HFFc6 (cell line): ENCODE results near the gene THRB. TPM values are rescaled to one million over a fixed set of nuclear protein-coding genes. Genes with fewer than 3 reads are reported as not detected.

Experiments
- DNase-seq: peaks from one replicate; pipeline ENCODE4 v3.0.0-alpha.2; 2018
- H3K27ac Mint-ChIP-seq: 2 replicates; pipeline ENCODE4 v1.8.0; 2020; ENCODE audit warnings: mild to moderate bottlenecking, mixed read lengths
- H3K27me3 Mint-ChIP-seq: 2 replicates; pipeline ENCODE4 v1.8.0; 2021; ENCODE audit warnings: mild to moderate bottlenecking, moderate library complexity, mixed read lengths; ENCODE audit not compliant: insufficient read depth
- H3K36me3 Mint-ChIP-seq: 2 replicates; pipeline ENCODE4 v1.8.0; 2021; ENCODE audit warnings: low read depth, mixed read lengths
- H3K4me1 Mint-ChIP-seq: 2 replicates; pipeline ENCODE4 v1.8.0; 2020; ENCODE audit warnings: low read depth, mixed read lengths
- H3K4me3 Mint-ChIP-seq: 2 replicates; pipeline ENCODE4 v1.8.0; 2020; ENCODE audit warnings: mild to moderate bottlenecking, moderate library complexity, mixed read lengths
- H3K9me3 Mint-ChIP-seq: 2 replicates; pipeline ENCODE4 v1.8.0; 2020; ENCODE audit warnings: mild to moderate bottlenecking, mixed read lengths
- CTCF ChIP-seq: fragments of 200-600 bp; sonication (generic); IDR thresholded peaks from 2 replicates; pipeline ENCODE4 v1.5.0; 2021; ENCODE audit warnings: antibody characterized with exemption, mild to moderate bottlenecking
- total RNA-seq, 6 experiments: library from RNA; stranded (reverse); fragmentation: NEBNext Ultra II Directional; extraction: Animal tissue kit (Norgen Biotek cat#: 25700); gene quantifications; 2 replicates in 1 of 6; 3 replicates in 5 of 6; pipeline ENCODE4 v1.2.3, GENCODE V29; 2021

THRB gene
- total RNA-seq, 6 experiments from 2014 or later: not detected

GRCh38 chr3:24272875-24273274, 221.8 kb downstream of the THRB start:
- Mint-ChIP-seq H3K4me3 (no peak overlapping the region), H3K36me3 (no peaks in the 10 kb centered on the region), H3K27ac (no peak overlapping the region), H3K27me3 (peaks cover 1% of the 10 kb centered on the region; the same call in 1 of the 2 replicates), H3K9me3 (no peaks in the 10 kb centered on the region), H3K4me1 (no peaks in the 10 kb centered on the region)
- no peak for TF ChIP-seq CTCF
- no peak for DNase-seq

GRCh38 chr3:24272408-24272807, 222.2 kb downstream of the THRB start:
- no peak for TF ChIP-seq CTCF
- no peaks in the 10 kb centered on the region for H3K36me3 Mint-ChIP-seq
- no peak overlapping the region for H3K27ac Mint-ChIP-seq
- no peaks in the 10 kb centered on the region for H3K4me1 Mint-ChIP-seq
- H3K9me3 Mint-ChIP-seq: no peaks in the 10 kb centered on the region
- no peak for DNase-seq
- peaks cover 1% of the 10 kb centered on the region; the same call in 1 of the 2 replicates for H3K27me3 Mint-ChIP-seq
- H3K4me3 Mint-ChIP-seq: no peak overlapping the region

DNA sequence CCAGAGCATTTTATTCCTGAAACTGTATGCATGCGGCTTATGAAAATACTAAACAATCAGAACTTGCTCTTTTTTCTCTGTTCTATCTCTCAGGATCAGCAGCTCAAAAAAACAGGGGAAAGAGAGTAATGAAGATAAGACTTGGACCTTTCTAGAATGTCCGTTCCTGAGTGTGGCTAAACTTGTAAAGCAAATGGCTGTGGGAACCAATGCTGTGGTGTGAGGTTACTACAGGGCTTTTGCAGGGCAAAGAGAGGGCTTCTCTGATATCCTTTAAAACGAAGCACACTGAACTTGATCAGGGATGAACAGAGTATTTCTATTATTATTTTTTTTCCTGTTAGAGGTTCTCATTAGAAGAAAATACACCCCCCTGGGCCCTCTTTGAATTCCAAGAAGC, 223.4 kb downstream of the THRB start:
- Mint-ChIP-seq H3K4me1 (no peaks in the 10 kb centered on the region), H3K36me3 (no peaks in the 10 kb centered on the region), H3K9me3 (no peaks in the 10 kb centered on the region), H3K27me3 (peaks cover 1% of the 10 kb centered on the region; the same call in 1 of the 2 replicates), H3K4me3 (no peak overlapping the region), H3K27ac (no peak overlapping the region)
- no peak for TF ChIP-seq CTCF
- DNase-seq: no peak

DNA sequence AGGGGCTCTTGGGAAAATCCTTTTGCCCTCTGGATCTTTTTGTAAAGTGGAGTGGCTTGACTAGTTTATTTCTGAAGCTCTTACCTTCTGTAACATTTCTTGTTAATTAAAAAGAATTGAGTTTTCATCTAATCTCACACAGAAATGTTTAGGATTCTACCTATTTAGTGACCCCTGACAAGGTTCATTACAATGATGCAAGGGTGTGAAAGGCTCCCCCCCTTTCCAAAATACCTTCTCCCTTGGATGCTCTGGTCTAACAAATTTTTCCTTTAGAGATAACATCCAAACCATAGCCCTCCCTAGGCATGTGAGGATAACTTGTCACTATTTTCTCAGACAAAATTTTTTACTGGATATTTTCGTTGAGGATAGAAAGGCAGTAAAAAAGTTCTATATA, 223.9 kb downstream of the THRB start:
- DNase-seq: no peak

DNA sequence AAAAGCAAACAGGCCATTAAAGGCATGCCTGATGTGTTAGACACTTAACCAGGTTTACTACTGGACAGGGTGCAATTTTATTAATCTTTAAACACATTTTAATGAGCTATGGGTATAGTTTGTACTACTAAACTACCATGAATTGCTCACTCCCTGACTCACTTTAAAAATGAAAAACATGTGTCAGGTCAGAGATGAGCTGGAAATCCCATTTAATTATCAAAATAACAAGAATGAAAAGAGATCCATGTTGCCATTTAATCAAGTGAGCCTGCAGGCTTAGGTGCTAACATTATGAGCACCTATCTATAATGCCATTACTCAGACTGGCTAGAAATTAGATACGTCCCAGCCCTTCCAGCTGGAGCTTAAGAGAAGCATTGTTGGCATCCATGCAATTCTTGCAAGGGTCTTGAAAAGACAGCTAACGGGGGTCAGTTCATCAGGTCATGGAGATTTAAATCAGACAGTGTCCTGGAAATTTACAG, 224.4 kb downstream of the THRB start:
- H3K36me3 Mint-ChIP-seq: no peaks in the 10 kb centered on the region
- no peak for DNase-seq
- no peak overlapping the region for H3K4me3 Mint-ChIP-seq
- H3K9me3 Mint-ChIP-seq: no peaks in the 10 kb centered on the region
- H3K4me1 Mint-ChIP-seq: no peaks in the 10 kb centered on the region
- H3K27ac Mint-ChIP-seq: no peak overlapping the region
- H3K27me3 Mint-ChIP-seq: peaks cover 1% of the 10 kb centered on the region; the same call in 1 of the 2 replicates
- TF ChIP-seq CTCF: no peak

More for the DNA sequence above, 223.9 kb downstream of the THRB start:
- TF ChIP-seq CTCF: no peak
- Mint-ChIP-seq H3K27me3 (peaks cover 1% of the 10 kb centered on the region; the same call in 1 of the 2 replicates), H3K36me3 (no peaks in the 10 kb centered on the region), H3K9me3 (no peaks in the 10 kb centered on the region), H3K4me3 (no peak overlapping the region), H3K4me1 (no peaks in the 10 kb centered on the region), H3K27ac (no peak overlapping the region)

DNA sequence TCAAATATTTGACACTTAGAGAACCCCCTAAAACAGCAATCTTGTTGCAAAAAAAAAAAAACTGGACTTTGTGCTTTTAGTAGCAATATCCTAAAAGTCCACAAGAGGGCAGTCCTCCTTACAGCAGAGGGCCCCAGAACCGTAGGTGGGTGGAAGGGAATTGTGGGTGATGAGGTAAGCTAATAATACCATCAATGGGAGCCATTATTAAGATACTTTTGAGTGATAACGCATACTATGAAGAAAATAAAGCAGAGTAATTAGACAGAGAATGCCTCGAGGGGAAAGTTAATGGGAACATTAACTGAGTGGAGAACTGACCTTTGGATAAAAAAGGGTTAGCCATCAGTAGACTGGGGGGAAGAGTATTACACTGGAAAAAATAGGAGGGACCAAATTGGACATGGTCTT, 229.9 kb downstream of the THRB start:
- H3K36me3 Mint-ChIP-seq: no peaks in the 10 kb centered on the region
- TF ChIP-seq CTCF: peak; percentile 89
- H3K27ac Mint-ChIP-seq: no peak overlapping the region
- H3K27me3 Mint-ChIP-seq: peaks cover 1% of the 10 kb centered on the region; the same call in 1 of the 2 replicates
- H3K4me3 Mint-ChIP-seq: no peak overlapping the region
- DNase-seq: peak; percentile 13
- H3K9me3 Mint-ChIP-seq: no peaks in the 10 kb centered on the region
- H3K4me1 Mint-ChIP-seq: no peaks in the 10 kb centered on the region
